SHP77 (cell line): ENCODE measurements around the gene SLC2A1.

Experiments used
- DNase-seq, 2 experiments: peaks; one replicate each; lab custom pipeline; 2025; lab: John Stamatoyannopoulos, UW

Gene SLC2A1

GRCh38 chr1:42942444-42942843 lies 16.2 kb downstream of the SLC2A1 start:
- DNase-seq = peak in 1 of 2 experiments; percentile 30

- DNase-seq = peak; percentile 34 to 47
These were observed 16.9 kb downstream of the SLC2A1 start for GRCh38 chr1:42941640-42942330.

- no peak for DNase-seq
These were observed 17.6 kb downstream of the SLC2A1 start for GRCh38 chr1:42940851-42941639.

- no peak for DNase-seq
These were observed 19.7 kb downstream of the SLC2A1 start for GRCh38 chr1:42938645-42939615.

GRCh38 chr1:42937836-42938644 lies 20.6 kb downstream of the SLC2A1 start:
- no peak for DNase-seq

GRCh38 chr1:42937141-42937696 lies 21.4 kb downstream of the SLC2A1 start:
- no peak for DNase-seq

GRCh38 chr1:42936309-42937078 lies 22.2 kb downstream of the SLC2A1 start:
- DNase-seq = no peak

- no peak for DNase-seq
These were observed 22.7 kb downstream of the SLC2A1 start for GRCh38 chr1:42935971-42936308.

GRCh38 chr1:42935313-42935895 lies 23.3 kb downstream of the SLC2A1 start:
- no peak for DNase-seq

- DNase-seq = no peak
These were observed 23.9 kb downstream of the SLC2A1 start for GRCh38 chr1:42934541-42935312.

- DNase-seq = no peak
These were observed 24.8 kb downstream of the SLC2A1 start for GRCh38 chr1:42933610-42934491.

- DNase-seq = no peak
These were observed 25.5 kb downstream of the SLC2A1 start for GRCh38 chr1:42933060-42933586.

- no peak for DNase-seq
These were observed 26.2 kb downstream of the SLC2A1 start for GRCh38 chr1:42932442-42932941.

- DNase-seq = no peak
These were observed 26.7 kb downstream of the SLC2A1 start for GRCh38 chr1:42931911-42932422.

GRCh38 chr1:42931108-42931539 lies 27.5 kb downstream of the SLC2A1 start:
- DNase-seq = peak; percentile 12 to 50

GRCh38 chr1:42930178-42931107 lies 28.2 kb downstream of the SLC2A1 start:
- DNase-seq = no peak
